Peyer's patch (tissue), 4 donors: ENCODE results near the gene HMX1. TPM values are rescaled to one million over a fixed set of nuclear protein-coding genes. Genes with fewer than 3 reads are reported as not detected.

ENCODE experiments used
- DNase-seq, 3 donors: peaks; one replicate each; pipeline ENCODE4 v3.0.0-alpha.2; 2017 to 2019
- H3K27ac ChIP-seq, 4 donors: fragments of 200-600 bp; sonication (generic); one replicate each; pipeline ENCODE4 v1.5.1; 2016 to 2019
- H3K27me3 ChIP-seq, 2 donors: fragments of 200-600 bp; sonication (generic); one replicate each; pipeline ENCODE4 v1.5.1; 2019
- H3K36me3 ChIP-seq, 3 donors: fragments of 200-600 bp; sonication (generic); one replicate each; pipeline ENCODE4 v1.5.1; 2016 to 2019
- H3K4me1 ChIP-seq, 4 donors: fragments of 200-600 bp; sonication (generic); one replicate each; pipeline ENCODE4 v1.5.1; 2016 to 2019
- H3K4me3 ChIP-seq, 4 donors: fragments of 200-600 bp; sonication (generic); 1 replicate in 3 of 4; 2 replicates in 1 of 4; pipeline ENCODE4 v1.5.1; 2016 to 2019; ENCODE audit warnings: mild to moderate bottlenecking in 1 of 4
- H3K9me3 ChIP-seq, 4 donors: fragments of 200-600 bp; sonication (generic); one replicate each; pipeline ENCODE4 v1.5.1; 2016 to 2019; ENCODE audit warnings: mild to moderate bottlenecking in 1 of 4
- CTCF ChIP-seq, 6 experiments: fragments of 450-650 bp in 4 of 6; fragments of 200-600 bp in 2 of 6; sonication (generic) in 1 of 6; IDR thresholded peaks; one replicate each; pipeline ENCODE4 v1.5.1; 2017 to 2019; ENCODE audit warnings: antibody characterized with exemption in 6 of 6, mild to moderate bottlenecking in 3 of 6, moderate library complexity in 1 of 6
- POLR2A ChIP-seq, 2 donors: fragments of 450-650 bp; IDR thresholded peaks; one replicate each; pipeline ENCODE4 v1.5.1; 2017; ENCODE audit warnings: antibody characterized with exemption in 2 of 2, mild to moderate bottlenecking in 2 of 2, moderate library complexity in 2 of 2
- total RNA-seq, 4 donors: library from RNA; depleted of rRNA; stranded (reverse); fragments of >200 nt; gene quantifications; one replicate each; pipeline ENCODE4 v1.1.0, GENCODE V29; 2016

HMX1 gene
- total RNA-seq, 4 donors from 2014 or later: not detected

DNA sequence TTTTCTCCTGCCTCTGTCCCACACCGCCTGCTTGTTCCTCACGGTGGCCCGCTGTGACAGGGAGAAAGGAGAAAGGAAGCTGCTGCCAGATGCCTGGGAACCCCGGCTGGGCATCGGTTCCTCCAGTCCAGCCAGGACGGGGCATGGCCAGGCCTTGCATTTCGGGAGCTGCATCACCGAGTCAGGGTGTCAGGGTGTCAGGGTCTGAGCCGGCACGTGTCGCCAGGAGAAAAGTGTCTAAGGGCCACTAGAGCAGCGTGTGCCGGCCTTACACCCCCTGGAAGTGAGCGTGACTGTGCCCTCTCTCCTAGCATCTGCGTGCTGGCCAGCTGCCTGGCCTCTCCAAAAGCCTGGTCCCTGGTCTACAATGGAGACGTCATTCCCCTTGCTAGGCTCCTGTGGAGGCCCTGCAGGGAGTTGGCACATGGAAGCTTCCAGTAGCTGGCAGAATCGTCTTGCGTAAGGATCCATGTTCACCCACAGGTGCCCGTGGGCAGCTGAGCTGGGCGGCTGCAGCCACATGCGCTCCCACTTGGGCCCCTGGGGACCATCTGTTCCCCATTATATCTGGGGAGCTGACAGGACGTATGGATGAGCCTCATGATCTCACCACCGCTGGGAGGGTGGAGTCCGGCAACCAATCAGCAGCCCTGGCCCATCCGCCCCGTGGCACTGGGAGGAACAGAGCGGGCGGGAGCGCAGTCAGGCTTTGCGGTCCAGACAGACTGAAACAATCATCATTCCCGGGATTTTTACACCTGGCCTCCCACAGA lies 39.9 kb upstream of the HMX1 start:
- Histone ChIP-seq H3K9me3 (no peaks in the 10 kb centered on the region), H3K27me3 (no peaks in the 10 kb centered on the region), H3K36me3 (no peaks in the 10 kb centered on the region), H3K4me1 (no peaks in the 10 kb centered on the region), H3K4me3 (no peak overlapping the region), H3K27ac (no peak overlapping the region)
- DNase-seq: peak in 1 of 3 donors; percentile 32
- TF ChIP-seq POLR2A (IDR thresholded peaks at IDR 0.05): no peak
- TF ChIP-seq CTCF (IDR thresholded peaks at IDR 0.05): no peak

- Histone ChIP-seq H3K36me3 (no peaks in the 10 kb centered on the region), H3K9me3 (no peaks in the 10 kb centered on the region), H3K4me1 (no peaks in the 10 kb centered on the region), H3K27me3 (no peaks in the 10 kb centered on the region), H3K27ac (no peak overlapping the region), H3K4me3 (no peak overlapping the region)
- no peak for TF ChIP-seq POLR2A (IDR thresholded peaks at IDR 0.05)
- no peak for TF ChIP-seq CTCF (IDR thresholded peaks at IDR 0.05)
- DNase-seq: peak in 1 of 3 donors; percentile 36
Observed at GRCh38 chr4:8910822-8911315, 39.2 kb upstream of the HMX1 start.

GRCh38 chr4:8910100-8910821 lies 38.6 kb upstream of the HMX1 start:
- no peak for TF ChIP-seq CTCF (IDR thresholded peaks at IDR 0.05)
- no peak for TF ChIP-seq POLR2A (IDR thresholded peaks at IDR 0.05)

GRCh38 chr4:8909548-8909947 lies 37.9 kb upstream of the HMX1 start:
- no peak for DNase-seq
- no peaks in the 10 kb centered on the region for H3K27me3 ChIP-seq
- H3K4me3 ChIP-seq: no peak overlapping the region

More at GRCh38 chr4:8910100-8910821, 38.6 kb upstream of the HMX1 start:
- Histone ChIP-seq H3K36me3 (no peaks in the 10 kb centered on the region), H3K27me3 (no peaks in the 10 kb centered on the region), H3K27ac (no peak overlapping the region), H3K9me3 (no peaks in the 10 kb centered on the region), H3K4me3 (no peak overlapping the region), H3K4me1 (no peaks in the 10 kb centered on the region)
- peak in 1 of 3 donors; percentile 21 for DNase-seq

More at GRCh38 chr4:8909548-8909947, 37.9 kb upstream of the HMX1 start:
- Histone ChIP-seq H3K36me3 (no peaks in the 10 kb centered on the region), H3K27ac (no peak overlapping the region), H3K4me1 (no peaks in the 10 kb centered on the region), H3K9me3 (no peaks in the 10 kb centered on the region)
- no peak for TF ChIP-seq CTCF (IDR thresholded peaks at IDR 0.05)
- TF ChIP-seq POLR2A (IDR thresholded peaks at IDR 0.05): no peak
